Measurements from ENCODE around the gene SLIT3.

- no peak for TF ChIP-seq ZFP30 (CRISPR knock-in tag; IDR thresholded peaks at IDR 0.05)
- TF ChIP-seq CSDC2 (CRISPR knock-in tag; IDR thresholded peaks at IDR 0.05), result no peak
- no peak for TF ChIP-seq ZFP3 (CRISPR knock-in tag; IDR thresholded peaks at IDR 0.05)
- no peak for TF ChIP-seq PATZ1 (CRISPR knock-in tag; IDR thresholded peaks at IDR 0.05; ENCODE audit: borderline replicate concordance)
- no peak for TF ChIP-seq BACH2 (CRISPR knock-in tag; IDR thresholded peaks at IDR 0.05; ENCODE audit: borderline replicate concordance)
- TF ChIP-seq ZNF70 (CRISPR knock-in tag; IDR thresholded peaks at IDR 0.05), result no peak
Observed at GRCh38 chr5:169029661-169030274, 271.2 kb downstream of the SLIT3 start.

Data from SK-N-SH treated with all-trans-retinoic acid at 6 μM for 48 hours (cell line).